Thoracic aorta (tissue), 2 donors: ENCODE data around the gene BOLL. TPM values are rescaled to one million over a fixed set of nuclear protein-coding genes. Genes with fewer than 3 reads are reported as not detected.
"Not testable (repeated sequence)": the region's sequence is repeated elsewhere in the genome, so short reads cannot be mapped to it uniquely, and the experiment has no call there.

Experiments used
- ATAC-seq: fragments of 150-250 bp; one replicate; pipeline ENCODE4 v1.8.0; 2017; ENCODE audit warnings: low read depth; ENCODE audit not compliant: insufficient number of reproducible peaks, low FRiP score
- DNase-seq: peaks from one replicate; pipeline ENCODE4 v3.0.0-alpha.2; 2020; ENCODE audit warnings: low spot score
- H3K27ac ChIP-seq, 2 donors: fragments of 200-600 bp; sonication (generic); 1 replicate in 1 of 2; 2 replicates in 1 of 2; pipeline ENCODE4 v1.5.1; 2016; ENCODE audit warnings: mild to moderate bottlenecking in 2 of 2, moderate library complexity in 2 of 2
- H3K27me3 ChIP-seq: fragments of 200-600 bp; sonication (generic); replicated peaks from 2 replicates; pipeline ENCODE4 v1.6.0; 2016; ENCODE audit warnings: mild to moderate bottlenecking; ENCODE audit not compliant: insufficient read depth
- H3K36me3 ChIP-seq: fragments of 200-600 bp; sonication (generic); one replicate; pipeline ENCODE4 v1.5.1; 2016
- H3K4me1 ChIP-seq, 2 donors: fragments of 200-600 bp; sonication (generic); 1 replicate in 1 of 2; 2 replicates in 1 of 2; pipeline versions ENCODE4 v1.5.1 to v1.6.0; 2016; ENCODE audit warnings: low read depth in 2 of 2, mild to moderate bottlenecking in 1 of 2; ENCODE audit not compliant: control insufficient read depth in 1 of 2
- H3K4me3 ChIP-seq: fragments of 200-600 bp; sonication (generic); 2 replicates; pipeline ENCODE4 v1.5.1; 2016; ENCODE audit warnings: mild to moderate bottlenecking
- H3K9me3 ChIP-seq: fragments of 200-600 bp; sonication (generic); 2 replicates; pipeline ENCODE4 v1.5.1; 2016
- CTCF ChIP-seq: fragments of 200-600 bp; sonication (generic); IDR thresholded peaks from one replicate; pipeline ENCODE4 v1.5.1; 2019; ENCODE audit warnings: antibody characterized with exemption
- total RNA-seq, 2 donors: library from RNA; depleted of rRNA; stranded (reverse); fragments of >200 nt; gene quantifications; one replicate each; pipeline versions ENCODE4 v1.1.0 to v1.2.3, GENCODE V29; 2016

Gene BOLL
- total RNA-seq, 2 donors from 2014 or later: not detected

GRCh38 chr2:197777823-197778407 lies 7.2 kb downstream of the BOLL start:
- Histone ChIP-seq H3K27me3 (no peaks in the 10 kb centered on the region), H3K9me3 (no peaks in the 10 kb centered on the region), H3K36me3 (no peaks in the 10 kb centered on the region), H3K27ac (no peak overlapping the region), H3K4me3 (no peak overlapping the region), H3K4me1 (peaks cover 0 to 21% of the 10 kb centered on the region in 2 donors)
- ATAC-seq: no peak
- TF ChIP-seq CTCF: peak; percentile 70
- no peak for DNase-seq

GRCh38 chr2:197760293-197760657 lies 24.8 kb downstream of the BOLL start:
- ATAC-seq (no peak), DNase-seq (no peak)
- Histone ChIP-seq H3K27me3 (no peaks in the 10 kb centered on the region), H3K4me3 (no peak overlapping the region), H3K9me3 (peaks cover 11% of the 10 kb centered on the region), H3K36me3 (no peaks in the 10 kb centered on the region), H3K4me1 (no peaks in the 10 kb centered on the region), H3K27ac (no peak overlapping the region)
- TF ChIP-seq CTCF: no peak

GRCh38 chr2:197759625-197760292 lies 25.4 kb downstream of the BOLL start:
- H3K27me3 ChIP-seq: no peaks in the 10 kb centered on the region
- no peak overlapping the region for H3K27ac ChIP-seq
- ATAC-seq: no peak
- no peak overlapping the region for H3K4me3 ChIP-seq
- H3K36me3 ChIP-seq: no peaks in the 10 kb centered on the region
- no peaks in the 10 kb centered on the region for H3K4me1 ChIP-seq
- H3K9me3 ChIP-seq: peaks cover 11% of the 10 kb centered on the region
- no peak for DNase-seq
- TF ChIP-seq CTCF: no peak

- TF ChIP-seq CTCF: no peak
- no peak for ATAC-seq
- H3K36me3 ChIP-seq: no peaks in the 10 kb centered on the region
- no peaks in the 10 kb centered on the region for H3K27me3 ChIP-seq
- DNase-seq: no peak
- H3K4me3 ChIP-seq: no peak overlapping the region
- H3K27ac ChIP-seq: no peak overlapping the region
- peaks cover 11% of the 10 kb centered on the region for H3K9me3 ChIP-seq
- H3K4me1 ChIP-seq: no peaks in the 10 kb centered on the region
Measured at GRCh38 chr2:197759013-197759412, 26.1 kb downstream of the BOLL start.

GRCh38 chr2:197740200-197740599 lies 44.9 kb downstream of the BOLL start:
- Histone ChIP-seq H3K36me3 (no peaks in the 10 kb centered on the region), H3K4me1 (no peaks in the 10 kb centered on the region), H3K27me3 (no peaks in the 10 kb centered on the region), H3K27ac (no peak overlapping the region), H3K9me3 (no peaks in the 10 kb centered on the region), H3K4me3 (no peak overlapping the region)
- no peak for TF ChIP-seq CTCF
- DNase-seq: no peak
- ATAC-seq: no peak

- H3K4me3 ChIP-seq, H3K27ac ChIP-seq, H3K36me3 ChIP-seq, H3K9me3 ChIP-seq, ATAC-seq, H3K27me3 ChIP-seq, DNase-seq, H3K4me1 ChIP-seq: not testable (repeated sequence)
Measured at GRCh38 chr2:197728555-197729544, 56.3 kb downstream of the BOLL start.
